SK-N-DZ (cell line): ENCODE results near the gene PIM1.

Experiments
- DNase-seq: peaks from one replicate; pipeline ENCODE4 v3.0.0-alpha.2; 2015; ENCODE audit warnings: low spot score

PIM1 gene

GRCh38 chr6:37222125-37222967 is 52.4 kb downstream of the PIM1 start:
- peak; percentile 97 for DNase-seq

GRCh38 chr6:37222992-37223391 is 53.0 kb downstream of the PIM1 start:
- no peak for DNase-seq
